A549 (cell line): ENCODE data around the gene CADM2. TPM values are rescaled to one million over a fixed set of nuclear protein-coding genes. Genes with fewer than 3 reads are reported as not detected.

ENCODE experiments used
- ATAC-seq, 2 experiments: fragments of 200-7000 bp in 1 of 2; fragments of >200 bp in 1 of 2; cut with Nextera tagmentation in 1 of 2; cut with Tn5 transposase in 1 of 2; 3 replicates each; pipeline versions ENCODE4 v1.8.0 to v1.9.1; 2018 to 2020; ENCODE audit warnings: mild to moderate bottlenecking in 1 of 2, moderate library complexity in 1 of 2
- CTCF ChIA-PET: fragments of 300-600 bp; sonication (Branson Sonifier 250); formaldehyde crosslinking; extraction: SDS; loops from one replicate; lab custom pipeline; 2021; ENCODE audit warnings: antibody characterized with exemption, inconsistent platforms; lab: Yijun Ruan, JAX
- POLR2A ChIA-PET: fragments of 350-600 bp; formaldehyde crosslinking; extraction: SDS; loops from one replicate; lab custom pipeline; 2021; ENCODE audit warnings: antibody characterized with exemption, inconsistent platforms; lab: Yijun Ruan, JAX
- DNase-seq, 2 experiments: peaks; one replicate each; pipeline versions ENCODE4 v3.0.0 to v3.0.0-alpha.2; 2011 to 2016; ENCODE audit warnings: low read depth in 1 of 2, low spot score in 1 of 2
- FAIRE-seq: peaks from 2 replicates; lab custom pipeline; 2011; peaks lifted over from hg19 to GRCh38; lab: Jason Lieb, UNC
- H3K27ac ChIP-seq, 2 experiments: fragments of >200 bp; sonication (Bioruptor Twin); formaldehyde crosslinking; 3 replicates each; pipeline ENCODE4 v1.5.1; 2016 to 2017
- H3K4me1 ChIP-seq: fragments of >200 bp; sonication (Bioruptor Twin); formaldehyde crosslinking; 3 replicates; pipeline ENCODE4 v1.6.1; 2016
- H3K4me2 ChIP-seq: fragments of >200 bp; sonication (Bioruptor Twin); formaldehyde crosslinking; 3 replicates; pipeline ENCODE4 v1.6.1; 2016
- H3K4me3 ChIP-seq: fragments of >200 bp; sonication (Bioruptor Twin); formaldehyde crosslinking; 3 replicates; pipeline ENCODE4 v1.5.1; 2016
- H3K9me3 ChIP-seq: fragments of >200 bp; sonication (Bioruptor Twin); formaldehyde crosslinking; 3 replicates; pipeline ENCODE4 v1.6.1; 2016
- CBX8 ChIP-seq: fragments of 200-600 bp; sonication (generic); IDR thresholded peaks from 2 replicates; pipeline ENCODE4 v1.6.1; 2016
- ESRRA ChIP-seq: fragments of 150-350 bp; IDR thresholded peaks from 2 replicates; pipeline ENCODE4 v1.6.1; 2014; ENCODE audit warnings: mild to moderate bottlenecking, low read length, borderline replicate concordance
- FOSL2 ChIP-seq, 2 experiments: fragments of 450-650 bp in 1 of 2; fragments of >200 bp in 1 of 2; sonication (Bioruptor Twin) in 1 of 2; formaldehyde crosslinking; IDR thresholded peaks; 2 replicates each; pipeline versions ENCODE4 v1.5.0 to v1.6.1; 2016 to 2020; ENCODE audit warnings: mild to moderate bottlenecking in 1 of 2, moderate library complexity in 1 of 2
- FOXS1 ChIP-seq: fragments of 250-450 bp; sonication (Bioruptor Pico); IDR thresholded peaks from 2 replicates; pipeline ENCODE4 v1.5.0; 2020; ENCODE audit warnings: mild to moderate bottlenecking, moderate library complexity
- GATA3 ChIP-seq: IDR thresholded peaks from 2 replicates; pipeline ENCODE4 v1.6.1; 2012; ENCODE audit warnings: borderline replicate concordance
- HDAC2 ChIP-seq: fragments of 200-600 bp; sonication (generic); IDR thresholded peaks from 2 replicates; pipeline ENCODE4 v1.6.1; 2016
- MAFK ChIP-seq: fragments of 450-650 bp; IDR thresholded peaks from 2 replicates; pipeline ENCODE4 v1.6.1; 2014; ENCODE audit not compliant: partially characterized antibody
- MAZ ChIP-seq: fragments of 150-350 bp; IDR thresholded peaks from 2 replicates; pipeline ENCODE4 v1.6.1; 2014; ENCODE audit warnings: antibody characterized with exemption, low read depth, low read length, borderline replicate concordance
- NFE2L2 ChIP-seq: fragments of 150-350 bp; conservative IDR thresholded peaks from 2 replicates; pipeline ENCODE4 v1.6.1; 2014; ENCODE audit warnings: low read length
- POLR2A ChIP-seq: IDR thresholded peaks from 2 replicates; pipeline ENCODE4 v1.6.1; 2012; ENCODE audit warnings: mild to moderate bottlenecking, low read length
- POLR2AphosphoS2 ChIP-seq: conservative IDR thresholded peaks from 2 replicates; pipeline ENCODE4 v1.6.1; 2012; ENCODE audit warnings: low read length, improper control_type of control experiment, inconsistent platforms
- RFX5 ChIP-seq: fragments of 450-650 bp; IDR thresholded peaks from 2 replicates; pipeline ENCODE4 v1.7.1; 2014; ENCODE audit warnings: antibody characterized with exemption, mild to moderate bottlenecking, moderate library complexity
- SMC3 ChIP-seq: fragments of >200 bp; sonication (Bioruptor Twin); formaldehyde crosslinking; IDR thresholded peaks from 3 replicates; pipeline ENCODE4 v1.6.1; 2018; ENCODE audit warnings: inconsistent platforms
- WGBS: methylation state at CpG from one replicate; pipeline ENCODE4 v1.1.6; 2017; ENCODE audit errors: missing lambda C conversion rate; 5-methylcytosine and 5-hydroxymethylcytosine counted together
- polyA plus RNA-seq, 4 experiments: library from polyadenylated mRNA; depleted of rRNA in 3 of 4; stranded (reverse); fragments of >200 nt; fragmentation: RNase III in 1 of 4; extraction: RNeasy Plus Mini Kit Qiagen cat#74134 plus additional on column Dnase treatment in 1 of 4; gene quantifications; 2 replicates in 3 of 4; 3 replicates in 1 of 4; pipeline ENCODE4 v1.2.3, GENCODE V29; 2011 to 2017
- TF ChIP-seq, protein P1 (sequence below): fragments of 150-350 bp; IDR thresholded peaks from 2 replicates; pipeline ENCODE4 v1.6.1; 2014; ENCODE audit warnings: low read depth, mild to moderate bottlenecking, low read length

CADM2 gene
- polyA plus RNA-seq, 2 of the 4 experiments (the other 2 are of a cell fraction), result 0.05 to 0.71 TPM

- POLR2A ChIA-PET, result no interaction called here
- Histone ChIP-seq H3K4me1 (no peaks in the 10 kb centered on the region), H3K4me2 (no peak overlapping the region), H3K27ac (no peak overlapping the region), H3K4me3 (no peak overlapping the region), H3K9me3 (no peaks in the 10 kb centered on the region)
- FAIRE-seq (no peak), DNase-seq (peak in 1 of 2 experiments; percentile 35), ATAC-seq (peak in 1 of 2 experiments; percentile 33; a peak in 1 of 6 replicates)
- CTCF ChIA-PET, result no interaction called here
- no peak for TF ChIP-seq RFX5
- TF ChIP-seq MAFK, result peak; percentile 24
- TF ChIP-seq FOSL2 (IDR thresholded peaks at IDR 0.05), result no peak
- peak; percentile 93 for TF ChIP-seq FOSL2 (CRISPR knock-in tag; IDR thresholded peaks at IDR 0.05)
- 33% methylated on average over 1 of the region's 1 CpG for WGBS
Observed at GRCh38 chr3:86029590-86029989, 1070.8 kb downstream of the CADM2 start.

DNA sequence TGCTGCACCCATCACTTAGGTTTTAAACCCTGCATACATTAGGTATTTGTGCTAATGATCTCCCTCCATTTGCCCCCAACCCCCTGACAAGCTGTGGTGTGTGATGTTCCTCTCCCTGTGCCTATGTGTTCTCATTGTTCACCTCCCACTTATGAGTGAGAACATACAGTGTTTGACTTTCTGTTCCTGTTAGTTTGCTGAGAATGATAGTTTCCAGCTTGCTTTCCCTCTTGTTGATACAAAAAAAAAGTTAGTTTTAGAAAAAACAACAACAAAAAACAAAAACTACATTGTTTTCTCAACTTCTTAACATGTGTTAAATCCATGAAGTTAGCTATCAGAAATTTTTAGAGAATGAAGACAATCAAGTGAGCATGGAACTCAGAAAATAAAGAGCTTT, 1079.1 kb downstream of the CADM2 start:
- FAIRE-seq (no peak), ATAC-seq (no peak), DNase-seq (no peak)
- POLR2A ChIA-PET, result no interaction called here
- Histone ChIP-seq H3K4me2 (no peak overlapping the region), H3K4me3 (no peak overlapping the region), H3K4me1 (no peaks in the 10 kb centered on the region), H3K27ac (no peak overlapping the region), H3K9me3 (no peaks in the 10 kb centered on the region; the same call in 2 of the 3 replicates)
- CTCF ChIA-PET, result no interaction called here
- no peak for TF ChIP-seq MAZ
- TF ChIP-seq ESRRA, result no peak
- no peak for TF ChIP-seq HDAC2
- TF ChIP-seq CBX8, result no peak
- no peak for TF ChIP-seq FOXS1 (CRISPR knock-in tag)
- no peak for TF ChIP-seq POLR2AphosphoS2
- no peak for TF ChIP-seq SMC3

DNA sequence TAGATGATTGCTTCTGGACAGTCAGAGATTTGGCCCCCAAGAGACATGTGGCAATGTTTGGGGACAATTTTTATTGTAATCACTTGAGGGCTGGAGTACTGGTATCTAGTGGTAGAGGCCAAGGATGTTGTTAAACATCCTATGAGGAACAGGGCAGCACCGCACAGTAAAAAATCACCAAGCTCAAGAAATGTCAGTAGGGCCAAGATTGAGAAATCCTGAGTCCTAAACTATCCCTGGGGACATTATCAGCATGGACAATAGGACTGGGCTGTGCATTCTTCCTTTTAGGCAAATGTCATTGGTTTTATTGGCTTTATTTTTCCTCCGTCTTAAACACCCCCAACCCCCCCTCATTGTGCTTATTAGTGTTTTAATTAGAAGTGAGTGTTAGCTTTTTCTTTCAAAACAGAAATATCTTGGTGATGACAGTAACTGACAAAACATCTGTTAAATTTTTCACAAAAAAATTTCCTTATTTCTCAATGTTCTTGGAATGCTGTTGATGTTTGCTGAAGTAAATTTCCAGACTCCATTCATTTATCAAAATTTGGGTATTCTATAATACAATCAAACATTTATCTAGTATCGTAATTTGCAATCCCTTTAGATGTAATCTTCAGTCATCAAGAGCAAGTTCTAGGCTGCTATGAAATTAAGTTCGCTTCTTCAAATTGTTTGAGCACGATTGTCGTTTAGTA, 1087.8 kb downstream of the CADM2 start:
- no peaks in the 10 kb centered on the region for H3K9me3 ChIP-seq
- POLR2A ChIA-PET, result no interaction called here
- 56% methylated on average over 6 of the region's 6 CpGs for WGBS
- FAIRE-seq (no peak), ATAC-seq (no peak; a peak in 1 of 6 replicates), DNase-seq (no peak)
- no peaks in the 10 kb centered on the region for H3K4me1 ChIP-seq
- H3K27ac ChIP-seq, result no peak overlapping the region
- TF ChIP-seq NFE2L2 (no peak), RFX5 (no peak)
- CTCF ChIA-PET, result no interaction called here
- H3K4me3 ChIP-seq, result no peak overlapping the region
- no peak overlapping the region for H3K4me2 ChIP-seq

- Histone ChIP-seq H3K9me3 (no peaks in the 10 kb centered on the region), H3K27ac (no peak overlapping the region), H3K4me1 (no peaks in the 10 kb centered on the region), H3K4me3 (no peak overlapping the region), H3K4me2 (no peak overlapping the region)
- POLR2A ChIA-PET, result no interaction called here
- ATAC-seq (no peak; a peak in 1 of 6 replicates), FAIRE-seq (no peak), DNase-seq (peak in 1 of 2 experiments; percentile 24)
- CTCF ChIA-PET, result no interaction called here
- WGBS, result 20% methylated on average over 1 of the region's 1 CpG
- TF ChIP-seq GATA3 (peak; percentile 20; the same call in 1 of the 2 replicates), CBX8 (no peak)
Observed at GRCh38 chr3:86047161-86047560, 1088.4 kb downstream of the CADM2 start.

GRCh38 chr3:86051058-86051457, 1092.3 kb downstream of the CADM2 start:
- DNase-seq, result no peak
- Histone ChIP-seq H3K4me1 (no peaks in the 10 kb centered on the region), H3K4me2 (no peak overlapping the region), H3K27ac (no peak overlapping the region), H3K9me3 (no peaks in the 10 kb centered on the region)
- WGBS, result 24% methylated on average over 1 of the region's 1 CpG
- no peak for FAIRE-seq
- ATAC-seq, result no peak
- POLR2A ChIA-PET, result no interaction called here
- TF ChIP-seq, protein P1, sequence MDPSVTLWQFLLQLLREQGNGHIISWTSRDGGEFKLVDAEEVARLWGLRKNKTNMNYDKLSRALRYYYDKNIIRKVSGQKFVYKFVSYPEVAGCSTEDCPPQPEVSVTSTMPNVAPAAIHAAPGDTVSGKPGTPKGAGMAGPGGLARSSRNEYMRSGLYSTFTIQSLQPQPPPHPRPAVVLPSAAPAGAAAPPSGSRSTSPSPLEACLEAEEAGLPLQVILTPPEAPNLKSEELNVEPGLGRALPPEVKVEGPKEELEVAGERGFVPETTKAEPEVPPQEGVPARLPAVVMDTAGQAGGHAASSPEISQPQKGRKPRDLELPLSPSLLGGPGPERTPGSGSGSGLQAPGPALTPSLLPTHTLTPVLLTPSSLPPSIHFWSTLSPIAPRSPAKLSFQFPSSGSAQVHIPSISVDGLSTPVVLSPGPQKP, result no peak
- TF ChIP-seq POLR2A (no peak), SMC3 (no peak)
- TF ChIP-seq, all 56 proteins: peak for 0
- H3K4me3 ChIP-seq, result no peak overlapping the region
- CTCF ChIA-PET, result no interaction called here
